Upper lobe of left lung (tissue), 6 donors: ENCODE results near the gene TIMP2. TPM values are rescaled to one million over a fixed set of nuclear protein-coding genes. Genes with fewer than 3 reads are reported as not detected.
A peak's percentile ranks its signal among the peaks of the same experiment; 100 is the strongest.

Experiments
- ATAC-seq, 2 donors: fragments of 200-7000 bp; cut with Tn5 transposase; one replicate each; pipeline ENCODE4 v1.9.1; 2022; ENCODE audit warnings: mild to moderate bottlenecking in 2 of 2, moderate library complexity in 2 of 2; ENCODE audit not compliant: low FRiP score in 2 of 2
- DNase-seq, 2 donors: peaks; one replicate each; pipeline ENCODE4 v3.0.0-alpha.2; 2019 to 2020
- H3K27ac ChIP-seq, 4 donors: fragments of 200-600 bp; sonication (generic); one replicate each; pipeline ENCODE4 v1.5.1; 2016 to 2019
- H3K27me3 ChIP-seq, 4 donors: fragments of 200-600 bp; sonication (generic); one replicate each; pipeline ENCODE4 v1.5.1; 2017 to 2019
- H3K36me3 ChIP-seq, 4 donors: fragments of 200-600 bp; sonication (generic); one replicate each; pipeline ENCODE4 v1.5.1; 2016 to 2019
- H3K4me1 ChIP-seq, 4 donors: fragments of 200-600 bp; sonication (generic); one replicate each; pipeline ENCODE4 v1.5.1; 2018 to 2019
- H3K4me3 ChIP-seq, 4 donors: fragments of 200-600 bp; sonication (generic); one replicate each; pipeline ENCODE4 v1.5.1; 2017 to 2019; ENCODE audit warnings: mild to moderate bottlenecking in 2 of 4, moderate library complexity in 1 of 4
- H3K9me3 ChIP-seq, 4 donors: fragments of 200-600 bp; sonication (generic); one replicate each; pipeline ENCODE4 v1.5.1; 2018 to 2019
- CTCF ChIP-seq, 6 experiments: fragments of 450-650 bp in 4 of 6; fragments of 200-600 bp in 2 of 6; sonication (generic) in 2 of 6; IDR thresholded peaks; one replicate each; pipeline ENCODE4 v1.5.1; 2016 to 2019; ENCODE audit warnings: antibody characterized with exemption in 6 of 6
- EP300 ChIP-seq, 4 donors: sonication (generic); formaldehyde crosslinking; IDR thresholded peaks; one replicate each; pipeline ENCODE4 v1.5.1; 2017; ENCODE audit warnings: antibody characterized with exemption in 4 of 4, control low read depth in 2 of 4
- POLR2A ChIP-seq, 4 donors: fragments of 450-650 bp; IDR thresholded peaks; one replicate each; pipeline ENCODE4 v1.5.1; 2016 to 2017; ENCODE audit warnings: antibody characterized with exemption in 4 of 4, mild to moderate bottlenecking in 2 of 4
- POLR2AphosphoS5 ChIP-seq, 2 donors: sonication (generic); formaldehyde crosslinking; IDR thresholded peaks; one replicate each; pipeline ENCODE4 v1.5.1; 2017; ENCODE audit warnings: antibody characterized with exemption in 2 of 2
- WGBS, 2 donors: methylation state at CpG; one replicate each; pipeline ENCODE4 v1.1.5; 2017 to 2018; 5-methylcytosine and 5-hydroxymethylcytosine counted together
- total RNA-seq, 6 donors: library from RNA; depleted of rRNA in 4 of 6; stranded (reverse); fragments of >200 nt in 4 of 6; gene quantifications; one replicate each; pipeline versions ENCODE4 v1.1.0 to v1.2.1, GENCODE V29; 2016 to 2021
- donor health status: DM: no; HTN: no; CAD: no; lungs with moderate emphysema.
- donor health status: DM: no; HTN: yes; CAD: no; lungs with severe emphysema.

TIMP2 gene
- total RNA-seq, 6 donors from 2014 or later = 60.8 to 313 (median 145) TPM

- H3K4me1 ChIP-seq = peaks cover 17 to 29% (median 23%) of the 10 kb centered on the region in 4 donors
- H3K27ac ChIP-seq = no peak overlapping the region
- 61 to 77% methylated on average over 3 to 23 of the region's 31 CpGs for WGBS, 2 donors
- no peaks in the 10 kb centered on the region for H3K9me3 ChIP-seq
- no peak for TF ChIP-seq POLR2AphosphoS5 (IDR thresholded peaks at IDR 0.05)
- peak in 2 of 6 experiments; percentile 16 to 27 for TF ChIP-seq CTCF (IDR thresholded peaks at IDR 0.05)
- no peak for TF ChIP-seq EP300 (IDR thresholded peaks at IDR 0.05)
- DNase-seq (no peak), ATAC-seq (no peak)
- no peaks in the 10 kb centered on the region for H3K36me3 ChIP-seq
- no peak overlapping the region for H3K4me3 ChIP-seq
- H3K27me3 ChIP-seq = no peaks in the 10 kb centered on the region
Measured at GRCh38 chr17:78929908-78930775, 5.0 kb upstream of the TIMP2 start.

- H3K4me3 ChIP-seq = peak overlapping the region; percentile 42 to 81 (median 70)
- ATAC-seq = peak; percentile 73 to 89
- no peaks in the 10 kb centered on the region for H3K27me3 ChIP-seq
- H3K9me3 ChIP-seq = no peaks in the 10 kb centered on the region
- TF ChIP-seq EP300 (IDR thresholded peaks at IDR 0.05) (no peak), POLR2AphosphoS5 (IDR thresholded peaks at IDR 0.05) (no peak), POLR2A (IDR thresholded peaks at IDR 0.05) (peak in 2 of 4 donors; percentile 5 to 44), CTCF (IDR thresholded peaks at IDR 0.05) (no peak)
- WGBS, 2 donors = 36 to 47% methylated on average over 18 to 24 of the region's 33 CpGs
- H3K36me3 ChIP-seq = no peaks in the 10 kb centered on the region
- H3K27ac ChIP-seq = peak overlapping the region; percentile 89 to 95 (median 92)
- DNase-seq = peak; percentile 65 to 85
- peaks cover 32 to 51% (median 38%) of the 10 kb centered on the region in 4 donors for H3K4me1 ChIP-seq
Measured at GRCh38 chr17:78925662-78926555, 722 bp upstream of the TIMP2 start.

- Histone ChIP-seq H3K36me3 (no peaks in the 10 kb centered on the region), H3K27me3 (no peaks in the 10 kb centered on the region), H3K4me3 (peak overlapping the region; percentile 62 to 81 (median 77)), H3K27ac (peak overlapping the region; percentile 87 to 95 (median 90)), H3K9me3 (no peaks in the 10 kb centered on the region), H3K4me1 (peaks cover 38 to 62% (median 49%) of the 10 kb centered on the region in 4 donors)
- ATAC-seq = no peak
- peak in 1 of 2 donors; percentile 89 for DNase-seq
- no peak for TF ChIP-seq POLR2AphosphoS5 (IDR thresholded peaks at IDR 0.05)
- no peak for TF ChIP-seq POLR2A (IDR thresholded peaks at IDR 0.05)
- TF ChIP-seq EP300 (IDR thresholded peaks at IDR 0.05) = no peak
- TF ChIP-seq CTCF (IDR thresholded peaks at IDR 0.05) = no peak
- 0 to 1% methylated on average over 12 to 40 of the region's 64 CpGs for WGBS, 2 donors
Measured at GRCh38 chr17:78924481-78925151, 571 bp downstream of the TIMP2 start.

- TF ChIP-seq POLR2AphosphoS5 (IDR thresholded peaks at IDR 0.05) (peak; percentile 5 to 41), POLR2A (IDR thresholded peaks at IDR 0.05) (peak in 1 of 4 donors; percentile 26), EP300 (IDR thresholded peaks at IDR 0.05) (no peak), CTCF (IDR thresholded peaks at IDR 0.05) (no peak)
- Histone ChIP-seq H3K4me1 (peaks cover 43 to 68% (median 54%) of the 10 kb centered on the region in 4 donors), H3K36me3 (no peaks in the 10 kb centered on the region), H3K4me3 (peak overlapping the region; percentile 62 to 81 (median 77)), H3K9me3 (no peaks in the 10 kb centered on the region), H3K27me3 (no peaks in the 10 kb centered on the region), H3K27ac (peak overlapping the region; percentile 87 to 95 (median 90))
- 0 to 4% methylated on average over 2 to 28 of the region's 28 CpGs for WGBS, 2 donors
- peak; percentile 42 to 91 for ATAC-seq
- DNase-seq = peak; percentile 90 to 95
Measured at GRCh38 chr17:78923660-78924453, 1.3 kb downstream of the TIMP2 start.
